Lung (tissue), 12 donors: ENCODE measurements around the gene NCK1. TPM values are rescaled to one million over a fixed set of nuclear protein-coding genes. Genes with fewer than 3 reads are reported as not detected.

Source experiments
- ATAC-seq: fragments of 200-7000 bp; cut with Tn5 transposase; one replicate; pipeline ENCODE4 v1.9.1; 2020; ENCODE audit warnings: moderate number of reproducible peaks; ENCODE audit not compliant: insufficient read depth, low FRiP score
- DNase-seq, 3 donors: peaks; one replicate each; pipeline ENCODE4 v3.0.0-alpha.2; 2013 to 2017
- H3K27ac ChIP-seq, 2 donors: one replicate each; pipeline ENCODE4 v1.5.1; 2013; ENCODE audit warnings: mild to moderate bottlenecking in 2 of 2, moderate library complexity in 2 of 2, control low read depth in 1 of 2, inconsistent platforms in 1 of 2, low read depth in 1 of 2, low read length in 1 of 2
- H3K27me3 ChIP-seq, 3 donors: one replicate each; pipeline ENCODE4 v1.5.1; 2013; ENCODE audit warnings: low read length in 2 of 3; ENCODE audit not compliant: control insufficient read depth in 3 of 3, insufficient read depth in 3 of 3
- H3K36me3 ChIP-seq, 4 donors: one replicate each; pipeline ENCODE4 v1.5.1; 2013; ENCODE audit warnings: low read length in 4 of 4, mild to moderate bottlenecking in 1 of 4, moderate library complexity in 1 of 4; ENCODE audit not compliant: control insufficient read depth in 4 of 4, insufficient read depth in 4 of 4
- H3K4me1 ChIP-seq, 5 donors: one replicate each; pipeline ENCODE4 v1.5.1; 2013; ENCODE audit warnings: low read length in 5 of 5, mild to moderate bottlenecking in 2 of 5, moderate library complexity in 1 of 5; ENCODE audit not compliant: control insufficient read depth in 5 of 5, insufficient read depth in 5 of 5
- H3K4me3 ChIP-seq: one replicate; pipeline ENCODE4 v1.5.1; 2013; ENCODE audit warnings: mild to moderate bottlenecking, control low read depth, moderate library complexity
- H3K9ac ChIP-seq, 2 donors: one replicate each; pipeline ENCODE4 v1.5.1; 2013; ENCODE audit warnings: low read length in 2 of 2, control low read depth in 1 of 2; ENCODE audit not compliant: insufficient read depth in 1 of 2
- H3K9me3 ChIP-seq, 4 donors: one replicate each; pipeline ENCODE4 v1.5.1; 2013; ENCODE audit warnings: low read length in 3 of 4, mild to moderate bottlenecking in 1 of 4, moderate library complexity in 1 of 4; ENCODE audit not compliant: control insufficient read depth in 4 of 4, insufficient read depth in 3 of 4
- CTCF ChIP-seq: IDR thresholded peaks from 2 replicates; pipeline ENCODE4 v1.5.1; 2012; ENCODE audit warnings: mild to moderate bottlenecking; ENCODE audit errors: control extremely low read depth, extremely low read depth
- WGBS, 2 donors: extraction: QIAGEN DNeasy Blood & Tissue Kit; methylation state at CpG; one replicate each; pipeline ENCODE4 v1.1.7; 2013; 5-methylcytosine and 5-hydroxymethylcytosine counted together
- polyA plus RNA-seq, 2 donors: library from polyadenylated mRNA; stranded (reverse); fragments of 200-250 nt; gene quantifications; one replicate each; pipeline ENCODE4 v1.2.1, GENCODE V29; 2013
- total RNA-seq, 2 donors: library from RNA; depleted of rRNA in 1 of 2; stranded (reverse); fragments of >200 nt in 1 of 2; gene quantifications; one replicate each; pipeline ENCODE4 v1.2.1, GENCODE V29; 2014 to 2021
- donor health status: control.
- donor health status: control.
- donor health status: Bipolar disorder and iron deficiency.
- donor health status: healthy.
- donor health status: DM: yes; HTN: yes; CAD: no.

Gene NCK1
- total and polyA plus RNA-seq, 4 donors = 11.3 to 68.0 (median 30.2) TPM

DNA sequence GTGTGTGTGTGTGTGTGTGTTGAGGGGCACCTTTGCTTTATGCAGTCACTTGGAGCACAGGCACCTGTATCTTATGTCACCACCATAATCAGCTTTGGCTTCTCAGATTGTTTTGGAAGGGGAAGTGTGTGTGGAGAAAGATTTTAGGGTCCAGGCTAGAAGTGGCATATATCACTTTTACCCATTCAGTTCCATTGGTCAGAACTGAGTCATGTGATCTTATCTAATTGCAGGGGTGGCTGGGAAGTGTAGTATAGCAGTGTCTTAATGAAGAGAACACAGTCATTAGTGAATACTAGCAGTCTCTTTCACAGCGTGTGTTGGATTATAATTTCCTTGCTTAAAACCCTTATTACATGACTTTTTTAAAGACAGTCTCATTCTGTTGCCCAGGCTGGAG is 20.6 kb downstream of the NCK1 start:
- Histone ChIP-seq H3K4me1 (peaks cover 0 to 10% (median 0%) of the 10 kb centered on the region in 5 donors), H3K4me3 (no peak overlapping the region), H3K27ac (no peak overlapping the region), H3K9me3 (peaks cover 0 to 3% (median 0%) of the 10 kb centered on the region in 4 donors), H3K36me3 (no peaks in the 10 kb centered on the region), H3K9ac (no peak overlapping the region), H3K27me3 (no peaks in the 10 kb centered on the region)
- WGBS, 2 donors = 83 to 91% methylated on average over 1 of the region's 1 CpG
- DNase-seq = no peak
- ATAC-seq = no peak
- TF ChIP-seq CTCF = no peak

- no peak for TF ChIP-seq CTCF
- Histone ChIP-seq H3K9me3 (no peaks in the 10 kb centered on the region), H3K27me3 (no peaks in the 10 kb centered on the region), H3K4me3 (no peak overlapping the region), H3K36me3 (no peaks in the 10 kb centered on the region), H3K9ac (no peak overlapping the region), H3K4me1 (peaks cover 0 to 10% (median 0%) of the 10 kb centered on the region in 5 donors), H3K27ac (no peak overlapping the region)
- DNase-seq = no peak
- ATAC-seq = no peak
- WGBS, 2 donors = 88 to 93% methylated on average over 9 of the region's 9 CpGs
Measured at GRCh38 chr3:136883967-136884720, 22.1 kb downstream of the NCK1 start.

DNA sequence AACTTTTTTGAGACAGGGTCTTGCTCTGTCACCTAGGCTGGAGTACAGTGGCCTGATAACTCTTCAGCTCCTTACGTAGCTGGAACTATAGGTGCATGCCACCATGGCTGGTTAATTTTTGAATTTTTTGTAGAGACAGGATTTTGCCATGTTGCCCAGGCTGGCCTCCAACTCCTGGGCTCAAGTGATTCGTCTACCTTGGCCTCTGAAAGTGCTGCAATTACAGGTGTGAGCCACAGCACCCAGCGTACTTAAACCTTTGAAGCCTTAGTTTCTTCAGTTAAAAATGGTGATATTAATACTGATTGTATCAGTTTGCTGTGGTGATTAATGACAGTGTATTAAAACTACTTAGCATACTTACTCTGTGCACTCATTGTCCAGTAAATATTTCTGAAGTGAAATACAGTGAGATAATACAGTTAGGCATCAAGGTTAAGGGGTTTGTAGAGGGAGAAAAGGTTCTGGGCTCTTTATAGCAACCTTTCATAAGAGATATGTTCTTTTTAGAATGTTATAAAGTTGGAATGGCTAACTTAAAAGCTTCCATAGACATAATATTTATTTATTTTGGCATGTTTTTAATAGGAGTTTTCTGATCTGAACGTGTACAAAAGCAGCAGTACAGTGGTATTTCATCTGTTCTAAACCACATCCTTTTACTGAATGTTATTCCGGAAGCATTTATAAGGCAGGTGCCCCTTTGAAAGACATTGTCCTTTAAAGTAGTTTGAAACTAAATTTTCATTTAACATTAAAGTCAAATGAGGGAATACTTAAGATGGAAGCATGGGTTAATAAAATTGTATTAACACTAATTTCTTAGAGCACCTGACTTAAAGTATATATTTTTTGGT is 23.6 kb downstream of the NCK1 start:
- no peak for ATAC-seq
- TF ChIP-seq CTCF = no peak
- Histone ChIP-seq H3K27ac (no peak overlapping the region), H3K9me3 (peaks cover 0 to 2% (median 0%) of the 10 kb centered on the region in 4 donors), H3K4me1 (peaks cover 0 to 10% (median 0%) of the 10 kb centered on the region in 5 donors), H3K36me3 (no peaks in the 10 kb centered on the region), H3K9ac (no peak overlapping the region), H3K27me3 (no peaks in the 10 kb centered on the region), H3K4me3 (no peak overlapping the region)
- no peak for DNase-seq
- WGBS, 2 donors = 53 to 66% methylated on average over 5 of the region's 5 CpGs
